Left lung (tissue), 10 donors: ENCODE measurements around the gene SLC25A23. TPM values are rescaled to one million over a fixed set of nuclear protein-coding genes. Genes with fewer than 3 reads are reported as not detected.

Experiments used
- ATAC-seq: fragments of 200-7000 bp; cut with Tn5 transposase; one replicate; pipeline ENCODE4 v1.9.1; 2020; ENCODE audit warnings: moderate library complexity
- DNase-seq, 4 donors: peaks; one replicate each; pipeline ENCODE4 v3.0.0-alpha.2; 2013 to 2020
- H3K27ac ChIP-seq, 2 donors: fragments of 200-600 bp; sonication (generic) in 1 of 2; one replicate each; pipeline versions ENCODE4 v1.5.0 to v1.8.0; 2020 to 2021
- H3K27me3 ChIP-seq, 2 donors: fragments of 200-600 bp; sonication (generic) in 1 of 2; one replicate each; pipeline versions ENCODE4 v1.5.0 to v1.8.0; 2020 to 2021
- H3K36me3 ChIP-seq, 2 donors: fragments of 200-600 bp; sonication (generic) in 1 of 2; one replicate each; pipeline versions ENCODE4 v1.5.0 to v1.8.0; 2020 to 2021
- H3K4me1 ChIP-seq, 2 donors: fragments of 200-600 bp; one replicate each; pipeline ENCODE4 v1.8.0; 2021
- H3K4me3 ChIP-seq, 2 donors: fragments of 200-600 bp; sonication (generic) in 1 of 2; one replicate each; pipeline versions ENCODE4 v1.5.0 to v1.8.0; 2020 to 2021; ENCODE audit warnings: mild to moderate bottlenecking in 1 of 2
- H3K9me3 ChIP-seq, 2 donors: fragments of 200-600 bp; sonication (generic) in 1 of 2; one replicate each; pipeline versions ENCODE4 v1.5.0 to v1.8.0; 2020 to 2021
- intact Hi-C, 2 donors: fragments of 100-400 bp; cut with DNase I; formaldehyde crosslinking; loops; one replicate each; pipeline versions ENCODE4 v1.11.2 to v1.14.2; 2022
- microRNA-seq, 2 donors: library from miRNA; unstranded; fragments of <30 nt; microRNA quantifications; one replicate each; pipeline ENCODE4, GENCODE V29; 2019
- polyA plus RNA-seq, 6 donors: library from polyadenylated mRNA; unstranded; fragments of 120-200 nt; gene quantifications; one replicate each; pipeline ENCODE4 v1.2.1, GENCODE V29; 2013; ENCODE audit not compliant: insufficient read length in 6 of 6
- total RNA-seq, 2 donors: library from RNA; stranded (reverse); fragmentation: NEBNext Ultra II Directional; extraction: Animal tissue kit (Norgen Biotek cat#: 25700); gene quantifications; one replicate each; pipeline ENCODE4 v1.2.1, GENCODE V29; 2021
- TF ChIP-seq, protein P1 (sequence below), 2 donors: fragments of 200-600 bp; sonication (generic) in 1 of 2; IDR thresholded peaks; one replicate each; pipeline versions ENCODE4 v1.5.0 to v1.8.0; 2021; ENCODE audit warnings: antibody characterized with exemption in 2 of 2
- donor health status: DM: no; HTN: yes; CAD: no.
- donor health status: DM: no; HTN: no; CAD: no.

SLC25A23 gene
- total and polyA plus RNA-seq, 8 donors, result 43.1 to 118 (median 56.1) TPM

- Histone ChIP-seq H3K4me3 (peak overlapping the region; percentile 83 to 86), H3K27ac (peak overlapping the region; percentile 92 to 97), H3K27me3 (no peaks in the 10 kb centered on the region), H3K4me1 (peaks cover 3 to 21% of the 10 kb centered on the region in 2 donors), H3K36me3 (peaks cover 0 to 24% of the 10 kb centered on the region in 2 donors), H3K9me3 (no peaks in the 10 kb centered on the region)
- TF ChIP-seq, protein P1, sequence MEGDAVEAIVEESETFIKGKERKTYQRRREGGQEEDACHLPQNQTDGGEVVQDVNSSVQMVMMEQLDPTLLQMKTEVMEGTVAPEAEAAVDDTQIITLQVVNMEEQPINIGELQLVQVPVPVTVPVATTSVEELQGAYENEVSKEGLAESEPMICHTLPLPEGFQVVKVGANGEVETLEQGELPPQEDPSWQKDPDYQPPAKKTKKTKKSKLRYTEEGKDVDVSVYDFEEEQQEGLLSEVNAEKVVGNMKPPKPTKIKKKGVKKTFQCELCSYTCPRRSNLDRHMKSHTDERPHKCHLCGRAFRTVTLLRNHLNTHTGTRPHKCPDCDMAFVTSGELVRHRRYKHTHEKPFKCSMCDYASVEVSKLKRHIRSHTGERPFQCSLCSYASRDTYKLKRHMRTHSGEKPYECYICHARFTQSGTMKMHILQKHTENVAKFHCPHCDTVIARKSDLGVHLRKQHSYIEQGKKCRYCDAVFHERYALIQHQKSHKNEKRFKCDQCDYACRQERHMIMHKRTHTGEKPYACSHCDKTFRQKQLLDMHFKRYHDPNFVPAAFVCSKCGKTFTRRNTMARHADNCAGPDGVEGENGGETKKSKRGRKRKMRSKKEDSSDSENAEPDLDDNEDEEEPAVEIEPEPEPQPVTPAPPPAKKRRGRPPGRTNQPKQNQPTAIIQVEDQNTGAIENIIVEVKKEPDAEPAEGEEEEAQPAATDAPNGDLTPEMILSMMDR (IDR thresholded peaks at IDR 0.05), result no peak
- no peak for ATAC-seq
- intact Hi-C loops, result no loop called here
- no peak for DNase-seq
Observed at GRCh38 chr19:6393983-6394412, 65.6 kb downstream of the SLC25A23 start.

DNA sequence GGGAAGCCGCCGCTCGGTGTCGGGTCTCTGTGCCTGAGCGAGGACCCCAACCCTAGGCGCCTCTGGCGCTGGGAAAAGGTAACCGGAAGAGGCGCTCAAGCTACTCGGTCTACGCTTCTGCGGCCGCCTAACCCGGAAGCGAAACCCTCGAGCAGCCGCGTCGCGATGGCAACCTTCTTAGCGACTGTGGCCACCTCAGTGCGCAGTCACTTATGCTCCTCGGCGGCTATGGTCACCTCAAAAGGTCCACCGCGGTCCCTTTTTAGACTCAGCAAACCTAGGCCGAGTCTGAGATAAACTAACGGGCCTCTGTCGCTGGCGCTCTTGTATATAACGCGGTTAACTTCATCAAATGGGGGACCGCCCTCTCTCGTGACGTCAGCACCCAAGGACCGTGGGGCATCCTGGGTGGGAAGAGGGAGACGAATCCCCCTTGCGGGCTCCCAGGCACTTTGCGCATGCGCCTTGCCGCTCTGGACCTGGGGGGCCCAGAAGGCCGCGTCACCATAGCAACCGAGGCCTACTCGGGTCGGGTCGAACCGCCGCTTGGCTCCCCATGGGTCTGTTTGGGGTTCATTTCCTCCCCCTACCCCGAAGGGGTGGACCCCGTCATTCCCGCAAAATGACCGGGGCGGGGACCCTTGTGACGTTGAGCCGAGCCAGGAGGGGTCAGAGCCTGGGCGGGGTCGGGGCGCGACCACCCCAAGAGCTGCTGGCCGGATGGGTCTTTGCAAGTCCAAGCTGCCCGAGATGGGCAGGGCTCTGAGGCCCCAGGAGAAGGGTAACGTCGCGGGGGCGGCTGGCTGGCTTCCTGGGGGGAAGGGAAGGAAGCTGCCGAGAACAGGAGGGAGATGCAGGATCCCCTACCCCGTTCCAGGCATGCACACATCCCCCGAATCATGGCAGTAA lies 66.3 kb downstream of the SLC25A23 start, which contains the start of gene GTF2F1:
Gene GTF2F1 (minus strand): TSS at position 91 of the 909 bp plus-strand sequence. CDS start 169 bp downstream, outside the sequence.
- Histone ChIP-seq H3K27me3 (no peaks in the 10 kb centered on the region), H3K27ac (peak within 1 kb of the TSS; percentile 92 to 97), H3K9me3 (no peaks in the 10 kb centered on the region), H3K36me3 (peaks cover 0 to 31% of the 10 kb centered on the region in 2 donors), H3K4me3 (peak within 1 kb of the TSS; percentile 83 to 86), H3K4me1 (peaks cover 3 to 21% of the 10 kb centered on the region in 2 donors)
- ATAC-seq (peak; percentile 95), DNase-seq (peak; percentile 96 to 99 (median 98))
- intact Hi-C loops, result no loop called here
- TF ChIP-seq, protein P1 (IDR thresholded peaks at IDR 0.05), result no peak

GRCh38 chr19:6392221-6393073 lies 67.1 kb downstream of the SLC25A23 start:
- Histone ChIP-seq H3K4me1 (peaks cover 3 to 21% of the 10 kb centered on the region in 2 donors), H3K27ac (peak overlapping the region; percentile 92 to 97), H3K4me3 (peak overlapping the region; percentile 83 to 86), H3K27me3 (no peaks in the 10 kb centered on the region), H3K36me3 (peaks cover 0 to 39% of the 10 kb centered on the region in 2 donors), H3K9me3 (no peaks in the 10 kb centered on the region)
- DNase-seq, result no peak
- TF ChIP-seq, protein P1 (IDR thresholded peaks at IDR 0.05), result no peak
- intact Hi-C loops, result no loop called here
- no peak for ATAC-seq

Small RNAs within 50 kb of the gene (microRNA-seq; reads per million reads assigned to microRNA genes)
- gene MIR3940, result 4.6 to 6.4 reads per million in 2 donors
- 0 reads per million in 2 donors for gene MIR6790

Other genes with a start within 250 kb of the SLC25A23 start
- gene MLLT1, start 179.8 kb downstream of the SLC25A23 start, total RNA-seq, result 10 to 100 TPM; 69.3 to 71.3 TPM
- gene MLLT1, start 179.8 kb downstream of the SLC25A23 start, polyA plus RNA-seq, result 100 to 1,000 TPM in 1 of 6 donors, 10 to 100 TPM in 5; 69.4 to 106 (median 89.1) TPM
- not detected for gene ACER1, start 126.2 kb downstream of the SLC25A23 start, total RNA-seq
- gene ACER1, start 126.2 kb downstream of the SLC25A23 start, polyA plus RNA-seq, result under 1 TPM in 2 of 6 donors, not detected in 4; 0.15 to 0.30 TPM
- 10 to 100 TPM; 69.5 to 78.4 TPM for gene CLPP, start 98.3 kb downstream of the SLC25A23 start, total RNA-seq
- gene CLPP, start 98.3 kb downstream of the SLC25A23 start, polyA plus RNA-seq, result 10 to 100 TPM; 40.9 to 65.2 (median 54.4) TPM
- 10 to 100 TPM; 52.8 to 67.7 TPM for gene ALKBH7, start 87.0 kb downstream of the SLC25A23 start, total RNA-seq
- gene ALKBH7, start 87.0 kb downstream of the SLC25A23 start, polyA plus RNA-seq, result 10 to 100 TPM; 34.2 to 67.9 (median 48.2) TPM
- 1 to 10 TPM; 1.9 to 2.1 TPM for gene PSPN, start 83.9 kb downstream of the SLC25A23 start, total RNA-seq
- gene PSPN, start 83.9 kb downstream of the SLC25A23 start, polyA plus RNA-seq, result 1 to 10 TPM; 1.8 to 2.7 (median 2.4) TPM
- gene GTF2F1, start 66.6 kb downstream of the SLC25A23 start, total RNA-seq, result 10 to 100 TPM; 39.6 to 43.4 TPM
- 10 to 100 TPM; 70.1 to 99.1 (median 77.9) TPM for gene GTF2F1, start 66.6 kb downstream of the SLC25A23 start, polyA plus RNA-seq
- gene KHSRP, start 35.0 kb downstream of the SLC25A23 start, total RNA-seq, result 100 to 1,000 TPM; 173 to 203 TPM
- gene KHSRP, start 35.0 kb downstream of the SLC25A23 start, polyA plus RNA-seq, result 100 to 1,000 TPM; 247 to 333 (median 284) TPM
- gene SLC25A41, start 26.0 kb downstream of the SLC25A23 start, total RNA-seq, result under 1 TPM; 0.31 to 0.58 TPM
- 1 to 10 TPM in 2 of 6 donors, under 1 TPM in 4; 0.33 to 1.7 (median 0.90) TPM for gene SLC25A41, start 26.0 kb downstream of the SLC25A23 start, polyA plus RNA-seq
- gene CRB3, start 4.5 kb upstream of the SLC25A23 start, total RNA-seq, result 10 to 100 TPM; 38.1 to 78.8 TPM
- gene CRB3, start 4.5 kb upstream of the SLC25A23 start, polyA plus RNA-seq, result 10 to 100 TPM; 14.9 to 21.3 (median 17.8) TPM
- gene DENND1C, start 22.0 kb upstream of the SLC25A23 start, total RNA-seq, result 10 to 100 TPM in 1 of 2 donors, 1 to 10 TPM in 1; 6.7 to 11.8 TPM
- gene DENND1C, start 22.0 kb upstream of the SLC25A23 start, polyA plus RNA-seq, result 10 to 100 TPM; 17.5 to 22.1 (median 19.7) TPM
- under 1 TPM; 0.35 to 0.65 TPM for gene TUBB4A, start 42.5 kb upstream of the SLC25A23 start, total RNA-seq
- 1 to 10 TPM; 3.6 to 5.9 (median 4.9) TPM for gene TUBB4A, start 42.5 kb upstream of the SLC25A23 start, polyA plus RNA-seq
- 10 to 100 TPM in 1 of 2 donors, 1 to 10 TPM in 1; 5.5 to 10.2 TPM for gene TNFSF9, start 71.2 kb upstream of the SLC25A23 start, total RNA-seq
- under 1 TPM; 0.20 to 0.70 (median 0.30) TPM for gene TNFSF9, start 71.2 kb upstream of the SLC25A23 start, polyA plus RNA-seq
- under 1 TPM in 1 of 2 donors, not detected in 1; 0.42 TPM for gene CD70, start 131.4 kb upstream of the SLC25A23 start, total RNA-seq
- under 1 TPM in 3 of 6 donors, not detected in 3; 0.22 to 0.53 (median 0.36) TPM for gene CD70, start 131.4 kb upstream of the SLC25A23 start, polyA plus RNA-seq
- 1 to 10 TPM; 2.1 to 6.2 TPM for gene TNFSF14, start 210.4 kb upstream of the SLC25A23 start, total RNA-seq
- under 1 TPM; 0.13 to 0.95 (median 0.34) TPM for gene TNFSF14, start 210.4 kb upstream of the SLC25A23 start, polyA plus RNA-seq